Right lobe of liver (tissue), 6 donors: ENCODE measurements around the gene KCNG1. TPM values are rescaled to one million over a fixed set of nuclear protein-coding genes. Genes with fewer than 3 reads are reported as not detected.

ENCODE experiments used
- ATAC-seq, 4 donors: fragments of 200-7000 bp; cut with Tn5 transposase; one replicate each; pipeline ENCODE4 v1.9.1; 2020; ENCODE audit warnings: mild to moderate bottlenecking in 4 of 4, moderate library complexity in 4 of 4
- DNase-seq, 3 donors: peaks; one replicate each; pipeline ENCODE4 v3.0.0-alpha.2; 2020
- H3K27ac ChIP-seq, 3 donors: fragments of 200-600 bp; one replicate each; pipeline ENCODE4 v1.8.0; 2022
- H3K27me3 ChIP-seq, 2 donors: fragments of 200-600 bp; one replicate each; pipeline ENCODE4 v1.8.0; 2022
- H3K36me3 ChIP-seq, 4 donors: fragments of 200-600 bp; sonication (generic) in 1 of 4; one replicate each; pipeline versions ENCODE4 v1.5.1 to v1.8.0; 2017 to 2022; ENCODE audit warnings: control low read depth in 1 of 4
- H3K4me1 ChIP-seq, 4 donors: fragments of 200-600 bp; sonication (generic) in 1 of 4; one replicate each; pipeline versions ENCODE4 v1.5.1 to v1.8.0; 2017 to 2022; ENCODE audit warnings: control low read depth in 1 of 4
- H3K4me3 ChIP-seq, 3 donors: fragments of 200-600 bp; one replicate each; pipeline ENCODE4 v1.8.0; 2022
- H3K9me3 ChIP-seq, 4 donors: fragments of 200-600 bp; sonication (generic) in 1 of 4; one replicate each; pipeline versions ENCODE4 v1.5.1 to v1.8.0; 2017 to 2022; ENCODE audit warnings: control low read depth in 1 of 4
- CTCF ChIP-seq, 4 donors: fragments of 200-600 bp in 3 of 4; fragments of 450-650 bp in 1 of 4; IDR thresholded peaks; one replicate each; pipeline versions ENCODE4 v1.5.1 to v1.8.0; 2016 to 2022; ENCODE audit warnings: antibody characterized with exemption in 4 of 4, mild to moderate bottlenecking in 2 of 4
- POLR2A ChIP-seq: fragments of 450-650 bp; IDR thresholded peaks from one replicate; pipeline ENCODE4 v1.6.1; 2017; ENCODE audit warnings: antibody characterized with exemption, mild to moderate bottlenecking
- WGBS: methylation state at CpG from one replicate; pipeline ENCODE4 v1.1.6; 2018; ENCODE audit warnings: low coverage, low lambda C conversion rate; ENCODE audit not compliant: insufficient coverage; ENCODE audit errors: missing lambda C conversion rate; 5-methylcytosine and 5-hydroxymethylcytosine counted together
- intact Hi-C, 2 donors: fragments of 100-400 bp; cut with DNase I; formaldehyde crosslinking; loops; one replicate each; pipeline versions ENCODE4 v1.11.2 to v1.14.1; 2022
- total RNA-seq, 6 experiments: library from RNA; depleted of rRNA in 2 of 6; stranded (reverse); fragments of >200 nt in 2 of 6; fragmentation: NEBNext Ultra II Directional in 3 of 6; extraction: Animal tissue kit (Norgen Biotek cat#: 25700) in 3 of 6; gene quantifications; one replicate each; pipeline versions ENCODE4 v1.1.0 to v1.2.4, GENCODE V29; 2016 to 2023
- donor health status: DM: no; HTN: yes; CAD: no.
- donor health status: DM: no; HTN: no; CAD: no.
- donor health status: DM: no; HTN: no; CAD: no.
- donor health status: DM: no; HTN: yes; CAD: no.
- donor health status: DM: no; HTN: yes; CAD: no.

KCNG1 gene
- total RNA-seq, 6 experiments from 2014 or later, result 0.18 to 0.51 (median 0.22) TPM; not detected in 1

GRCh38 chr20:51001430-51002265 lies 21.3 kb downstream of the KCNG1 start:
- intact Hi-C loops, result no loop called here
- H3K9me3 ChIP-seq, result no peaks in the 10 kb centered on the region
- H3K27me3 ChIP-seq, result no peaks in the 10 kb centered on the region
- H3K4me3 ChIP-seq, result no peak overlapping the region
- ATAC-seq (no peak), DNase-seq (no peak)
- no peaks in the 10 kb centered on the region for H3K4me1 ChIP-seq
- TF ChIP-seq CTCF (IDR thresholded peaks at IDR 0.05) (no peak), POLR2A (no peak)
- H3K27ac ChIP-seq, result no peak overlapping the region
- no peaks in the 10 kb centered on the region for H3K36me3 ChIP-seq
- 73% methylated on average over 18 of the region's 20 CpGs for WGBS

DNA sequence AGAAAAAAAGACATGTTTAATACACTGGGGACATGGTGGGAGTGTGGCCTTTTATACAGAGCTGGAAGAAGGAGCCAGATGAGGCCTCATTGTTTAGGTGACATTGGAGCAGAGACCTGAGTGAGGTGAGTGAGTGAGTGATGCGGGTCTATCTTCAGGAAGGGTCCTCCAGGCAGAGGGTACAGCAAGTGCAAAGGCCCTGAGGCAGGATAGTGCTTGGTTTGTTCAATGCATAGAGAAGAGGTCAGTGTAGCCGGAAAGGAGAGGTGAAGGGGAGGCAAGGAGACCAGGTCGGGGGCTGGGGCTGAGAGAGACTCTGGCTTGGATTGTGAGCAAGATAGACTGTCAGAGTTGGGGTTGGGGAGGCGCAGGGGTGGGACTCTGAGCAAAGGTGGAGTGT lies 23.6 kb downstream of the KCNG1 start:
- no peaks in the 10 kb centered on the region for H3K4me1 ChIP-seq
- no peaks in the 10 kb centered on the region for H3K27me3 ChIP-seq
- DNase-seq, result no peak
- ATAC-seq, result no peak
- TF ChIP-seq POLR2A, result no peak
- TF ChIP-seq CTCF (IDR thresholded peaks at IDR 0.05), result no peak
- H3K9me3 ChIP-seq, result no peaks in the 10 kb centered on the region
- no peaks in the 10 kb centered on the region for H3K36me3 ChIP-seq
- H3K4me3 ChIP-seq, result no peak overlapping the region
- 81% methylated on average over 3 of the region's 4 CpGs for WGBS
- H3K27ac ChIP-seq, result no peak overlapping the region
- intact Hi-C loops, result no loop called here

GRCh38 chr20:50996901-50997865 lies 25.7 kb downstream of the KCNG1 start:
- Histone ChIP-seq H3K9me3 (no peaks in the 10 kb centered on the region), H3K4me1 (no peaks in the 10 kb centered on the region), H3K4me3 (no peak overlapping the region), H3K27me3 (no peaks in the 10 kb centered on the region), H3K36me3 (no peaks in the 10 kb centered on the region), H3K27ac (no peak overlapping the region)
- 38% methylated on average over 7 of the region's 10 CpGs for WGBS
- no peak for DNase-seq
- intact Hi-C loops, result no loop called here
- ATAC-seq, result no peak
- TF ChIP-seq POLR2A (no peak), CTCF (IDR thresholded peaks at IDR 0.05) (no peak)

DNA sequence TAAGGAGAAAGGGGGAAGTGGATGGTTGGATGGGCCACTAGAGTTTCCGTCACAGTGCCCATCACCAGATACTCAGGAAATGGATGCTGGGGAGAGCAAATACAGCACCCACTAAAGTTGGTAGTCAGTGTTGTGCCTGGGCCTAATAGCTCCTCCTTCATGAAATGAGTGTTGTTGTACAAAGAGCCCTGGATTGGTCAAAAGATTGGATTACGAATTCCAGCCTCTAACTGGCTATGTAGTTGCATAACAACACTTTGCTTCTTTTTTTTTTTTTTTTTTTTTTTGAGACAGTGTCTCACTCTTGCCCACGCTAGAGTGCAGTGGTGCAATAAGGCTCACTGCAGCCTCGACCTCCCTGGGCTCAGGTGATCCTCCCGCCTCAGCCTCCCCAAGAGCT lies 27.4 kb downstream of the KCNG1 start:
- intact Hi-C loops, result no loop called here
- no peak for DNase-seq
- 71% methylated on average over 5 of the region's 5 CpGs for WGBS
- no peaks in the 10 kb centered on the region for H3K36me3 ChIP-seq
- H3K9me3 ChIP-seq, result no peaks in the 10 kb centered on the region
- ATAC-seq, result no peak
- no peak overlapping the region for H3K4me3 ChIP-seq
- TF ChIP-seq POLR2A (no peak), CTCF (IDR thresholded peaks at IDR 0.05) (no peak)
- H3K27me3 ChIP-seq, result no peaks in the 10 kb centered on the region
- H3K4me1 ChIP-seq, result no peaks in the 10 kb centered on the region
- H3K27ac ChIP-seq, result no peak overlapping the region
